Stimulated activated CD8-positive, alpha-beta memory T cell treated with anti-CD3 and anti-CD28 coated beads, Interleukin-15, amount 100 ng/mL, for 1 hour (primary cell): ENCODE results near the gene GTF2F1.
"Not testable (repeated sequence)": the region's sequence is repeated elsewhere in the genome, so short reads cannot be mapped to it uniquely, and the experiment has no call there.

Source experiments
- DNase-seq: peaks from one replicate; pipeline ENCODE4 v3.0.0-alpha.2; 2020; ENCODE audit warnings: low read depth

Gene GTF2F1, protein sequence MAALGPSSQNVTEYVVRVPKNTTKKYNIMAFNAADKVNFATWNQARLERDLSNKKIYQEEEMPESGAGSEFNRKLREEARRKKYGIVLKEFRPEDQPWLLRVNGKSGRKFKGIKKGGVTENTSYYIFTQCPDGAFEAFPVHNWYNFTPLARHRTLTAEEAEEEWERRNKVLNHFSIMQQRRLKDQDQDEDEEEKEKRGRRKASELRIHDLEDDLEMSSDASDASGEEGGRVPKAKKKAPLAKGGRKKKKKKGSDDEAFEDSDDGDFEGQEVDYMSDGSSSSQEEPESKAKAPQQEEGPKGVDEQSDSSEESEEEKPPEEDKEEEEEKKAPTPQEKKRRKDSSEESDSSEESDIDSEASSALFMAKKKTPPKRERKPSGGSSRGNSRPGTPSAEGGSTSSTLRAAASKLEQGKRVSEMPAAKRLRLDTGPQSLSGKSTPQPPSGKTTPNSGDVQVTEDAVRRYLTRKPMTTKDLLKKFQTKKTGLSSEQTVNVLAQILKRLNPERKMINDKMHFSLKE

GRCh38 chr19:6393074-6393982, at the start of gene GTF2F1:
Gene GTF2F1 (minus strand): TSS chr19:6393164. CDS start chr19:6392995, 169 bp downstream.
- peak; percentile 93 for DNase-seq

DNA sequence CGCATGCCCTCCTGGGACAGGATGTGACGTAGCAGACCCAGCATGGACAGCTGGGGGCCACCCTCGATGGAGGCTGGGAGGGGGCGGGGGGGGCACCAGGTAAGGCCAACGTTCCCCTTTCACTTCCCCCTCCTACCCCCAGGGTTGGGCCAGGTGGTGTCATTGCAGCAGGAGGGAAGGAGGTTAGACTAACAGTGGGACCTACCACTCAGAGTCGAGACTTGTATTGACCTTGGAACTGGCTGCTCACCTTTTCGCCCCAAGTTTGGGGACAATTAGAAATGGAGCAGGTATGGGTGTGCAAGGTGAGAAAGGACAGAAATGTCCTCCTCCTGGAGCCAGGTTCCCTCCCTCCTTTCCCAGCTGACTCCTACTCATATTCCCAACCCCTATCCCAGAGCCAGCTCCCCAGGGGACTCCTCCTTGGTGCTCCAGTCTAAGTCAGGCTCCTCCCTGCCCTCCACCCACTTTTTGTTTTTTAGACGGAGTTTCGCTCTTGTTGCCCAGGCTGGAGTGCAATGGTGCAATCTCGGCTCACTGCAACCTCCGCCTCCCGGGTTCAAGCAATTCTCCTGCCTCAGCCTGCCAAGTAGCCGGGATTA, 49.2 kb upstream of the GTF2F1 start:
- DNase-seq, result no peak

DNA sequence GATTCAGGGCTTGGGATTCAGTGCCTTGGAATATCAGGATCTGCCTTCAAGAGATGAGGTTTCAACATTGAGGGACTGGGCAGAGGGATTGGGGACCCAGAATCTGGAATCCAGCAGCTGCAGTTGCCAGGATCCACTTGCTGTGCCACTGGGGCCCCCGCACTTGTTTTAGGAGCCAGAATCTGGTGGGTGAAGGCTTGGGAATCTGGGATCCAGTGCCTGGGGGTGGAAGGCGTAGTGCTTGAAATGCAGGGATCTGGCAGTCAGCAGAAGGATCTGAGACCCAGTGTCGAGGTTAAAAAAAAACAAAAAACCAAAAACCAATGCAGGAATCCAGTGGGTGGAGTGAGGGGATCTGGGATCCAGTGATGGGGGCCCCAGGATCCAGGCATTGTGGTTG, 47.9 kb upstream of the GTF2F1 start:
- no peak for DNase-seq

DNA sequence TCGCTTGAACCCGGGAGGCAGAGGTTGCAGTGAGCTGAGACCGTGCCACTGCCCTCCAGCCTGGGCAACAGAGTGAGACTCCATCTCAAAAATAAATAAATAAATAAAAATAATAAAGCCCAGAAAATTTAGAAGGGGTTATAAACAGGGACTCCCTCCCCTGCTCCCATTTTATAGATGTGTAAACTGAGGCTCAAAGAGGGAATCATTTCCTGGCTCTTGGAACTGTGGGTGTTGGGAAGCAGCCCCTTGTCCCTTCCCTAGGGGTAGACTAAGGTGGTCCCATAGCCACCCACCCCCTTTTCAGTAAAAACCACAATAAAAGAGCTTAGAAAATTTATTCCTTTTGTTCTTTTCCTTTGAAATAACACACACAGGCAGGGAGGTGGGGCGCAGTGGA, 46.8 kb upstream of the GTF2F1 start:
- DNase-seq, result no peak

- DNase-seq, result no peak
These were observed 40.7 kb upstream of the GTF2F1 start, which contains the start of gene SLC25A41 for GRCh38 chr19:6433663-6434062. Gene SLC25A41 (minus strand): TSS chr19:6433763. CDS start chr19:6433693, 70 bp downstream.

- DNase-seq, result no peak
These were observed 40.2 kb upstream of the GTF2F1 start for GRCh38 chr19:6433165-6433564.

DNA sequence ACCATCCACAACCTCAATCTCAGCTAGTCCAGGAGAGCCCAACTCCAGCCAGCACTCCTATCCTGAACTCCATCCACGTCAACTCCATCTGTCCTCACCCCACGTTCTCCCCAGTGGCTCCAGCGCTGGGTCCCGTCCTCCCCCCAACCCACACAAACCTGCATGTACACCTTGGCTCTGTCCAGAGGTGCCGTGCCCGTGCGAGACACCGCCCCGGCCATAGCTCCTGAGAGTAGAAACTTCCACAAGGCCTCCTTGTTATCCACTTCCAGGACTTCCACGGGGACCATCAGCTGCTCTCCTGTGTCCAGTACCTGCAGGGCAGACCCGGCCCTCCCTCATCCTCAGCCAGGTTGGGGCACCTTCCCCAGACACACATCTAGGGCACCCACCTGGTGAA, 38.9 kb upstream of the GTF2F1 start:
- DNase-seq, result no peak

GRCh38 chr19:6429419-6430221, 36.7 kb upstream of the GTF2F1 start:
- DNase-seq, result no peak

- DNase-seq, result not testable (repeated sequence)
These were observed 35.9 kb upstream of the GTF2F1 start for GRCh38 chr19:6428692-6429418.

GRCh38 chr19:6427131-6427530, 34.2 kb upstream of the GTF2F1 start:
- no peak for DNase-seq

DNA sequence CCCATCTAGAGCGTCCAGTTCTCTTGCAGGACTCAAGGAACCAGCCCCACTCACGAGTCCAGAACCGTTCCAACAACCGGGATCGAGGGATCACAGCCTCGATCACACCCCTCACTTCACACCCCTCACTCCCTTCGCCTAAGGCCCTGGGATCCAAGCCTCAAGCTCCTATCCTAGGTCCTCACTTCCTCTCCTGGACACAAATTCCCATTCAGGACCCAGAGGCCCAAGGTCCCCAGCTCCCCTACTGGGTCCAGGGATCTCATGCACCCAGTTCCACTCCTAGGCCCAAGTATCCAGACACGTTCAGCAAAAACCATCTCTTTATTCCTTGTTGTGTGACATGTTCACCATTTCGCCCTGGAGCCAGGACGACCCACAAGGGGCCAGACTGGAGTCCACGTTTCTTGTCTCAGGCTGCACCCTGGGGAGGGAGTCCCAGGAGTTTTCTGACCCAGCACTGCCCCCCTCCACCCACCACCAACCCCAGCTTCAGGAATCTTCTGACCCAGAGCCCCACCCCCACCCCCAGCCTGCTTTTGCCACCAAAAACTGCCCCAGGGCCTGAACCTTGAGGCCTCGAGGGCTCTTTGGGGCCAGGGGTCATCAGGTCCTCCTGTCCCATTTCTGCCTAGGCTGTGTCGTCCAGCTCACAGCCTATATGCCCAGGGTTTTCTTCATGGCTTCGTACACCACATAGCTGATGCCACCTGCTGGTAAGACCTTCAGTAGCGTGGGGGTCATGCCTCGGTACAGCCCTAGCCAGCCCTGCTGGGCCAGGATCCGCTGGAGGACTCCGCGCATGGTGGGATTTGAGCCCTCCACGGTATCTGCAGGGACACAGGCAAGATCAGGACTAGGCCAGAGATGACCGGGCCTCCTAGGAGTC, 33.0 kb upstream of the GTF2F1 start:
- no peak for DNase-seq

- peak; percentile 98 for DNase-seq
These were observed 32.2 kb upstream of the GTF2F1 start for GRCh38 chr19:6424939-6425731.

DNA sequence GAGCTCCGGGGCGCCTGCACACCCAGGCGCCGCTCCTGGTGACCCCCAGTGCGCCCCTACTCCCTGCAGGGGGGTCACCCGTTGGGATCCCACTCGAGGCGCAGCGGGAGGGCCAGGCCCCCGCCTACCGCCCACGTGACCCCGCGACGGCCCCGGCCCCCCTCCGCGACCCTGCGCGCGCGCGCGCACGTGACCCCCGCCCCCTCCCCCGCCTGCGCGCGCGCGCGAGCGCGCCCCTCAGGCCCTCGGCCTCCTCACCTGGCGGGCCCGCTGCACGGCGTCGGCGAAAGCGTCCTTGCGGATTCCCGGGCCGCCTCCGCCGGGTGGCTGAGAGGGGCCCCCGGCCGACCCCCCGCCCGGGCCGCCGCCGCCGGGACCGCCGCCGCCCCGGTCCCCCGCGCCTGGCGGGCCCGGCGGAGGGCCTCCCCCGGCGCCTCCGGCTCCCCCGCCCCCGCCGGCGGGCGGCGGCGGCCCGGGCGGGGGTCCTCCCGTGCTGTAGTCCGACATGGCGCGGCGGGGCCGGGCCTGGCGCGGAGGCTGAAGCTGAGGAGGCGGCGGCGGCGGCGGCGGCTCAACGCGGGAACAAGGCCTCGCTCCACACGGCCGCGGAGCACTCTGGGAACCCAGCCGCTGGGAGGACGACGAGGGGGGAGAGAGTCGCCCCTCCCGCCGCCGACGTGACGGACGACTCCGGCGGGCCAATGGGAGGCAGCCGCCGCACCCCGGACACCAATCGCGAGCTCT, 31.4 kb upstream of the GTF2F1 start, which contains the start of gene KHSRP:
Gene KHSRP (minus strand): TSS at position 617 of the 744 bp plus-strand sequence. CDS start 110 bp downstream, at position 507.
- DNase-seq, result no peak

DNA sequence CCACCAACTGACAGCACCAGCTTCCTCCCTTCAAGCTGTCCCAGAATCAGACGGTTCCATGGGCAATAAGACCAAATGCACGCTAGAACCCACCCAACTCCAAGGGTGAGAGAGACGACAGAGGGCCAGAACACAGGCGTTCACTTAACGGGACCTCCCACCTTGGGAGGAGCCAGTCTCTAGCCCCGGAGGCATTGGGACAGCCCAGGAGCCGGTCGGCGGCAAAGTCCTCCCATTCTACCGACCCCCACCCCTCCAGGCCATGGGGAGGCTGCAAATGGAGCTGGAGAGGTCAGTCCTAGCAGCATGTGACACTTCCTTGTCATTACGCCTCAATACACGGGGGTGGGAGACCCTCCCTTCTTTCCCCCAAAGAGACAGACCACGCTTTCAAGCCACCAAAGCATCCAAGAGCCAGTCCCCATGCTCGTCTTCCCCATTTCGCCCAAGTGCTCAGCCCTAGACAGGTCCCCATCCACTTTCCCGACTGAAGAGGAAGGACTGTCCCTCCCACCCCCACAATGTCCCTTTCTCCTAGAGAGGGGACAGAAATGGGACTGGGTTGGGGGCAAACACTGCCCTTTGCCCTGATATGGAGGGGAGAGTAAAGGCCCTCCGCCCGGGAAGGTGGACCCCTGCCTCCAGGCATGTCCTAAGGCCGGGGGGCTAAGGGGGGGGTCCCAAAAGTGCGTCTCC, 30.7 kb upstream of the GTF2F1 start:
- DNase-seq, result no peak

GRCh38 chr19:6421075-6422014, 28.4 kb upstream of the GTF2F1 start:
- DNase-seq, result no peak

DNA sequence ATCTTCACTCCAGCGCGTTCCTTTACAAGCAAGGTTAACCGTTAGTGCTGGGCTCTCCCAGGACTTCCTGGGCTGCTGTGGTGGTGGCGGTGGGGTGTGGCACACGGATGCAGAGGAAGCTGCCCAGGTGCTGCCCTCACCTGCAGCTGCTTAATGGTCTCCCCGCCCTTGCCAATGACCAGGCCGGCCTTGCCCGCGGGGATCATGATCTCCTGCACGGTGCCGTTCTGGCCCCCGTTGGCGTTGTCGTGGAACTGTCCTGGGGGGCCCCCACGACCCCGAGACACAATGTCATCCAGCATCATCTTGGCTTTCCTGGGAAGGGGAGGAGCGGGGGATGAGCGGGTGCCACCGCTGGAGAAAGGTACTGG, 25.6 kb upstream of the GTF2F1 start:
- DNase-seq, result no peak
